HG02870 (cell line): ENCODE data around the gene DOP1B.
A peak's percentile ranks its signal among the peaks of the same experiment; 100 is the strongest.
"Not testable (repeated sequence)": the region's sequence is repeated elsewhere in the genome, so short reads cannot be mapped to it uniquely, and the experiment has no call there.

Experiments
- ATAC-seq: cut with Tn5 transposase; IDR thresholded peaks from one replicate; pipeline ENCODE4 v1.9.1; 2021; ENCODE audit warnings: mild to moderate bottlenecking, moderate library complexity; ENCODE audit not compliant: unreplicated experiment

The DOP1B gene

DNA sequence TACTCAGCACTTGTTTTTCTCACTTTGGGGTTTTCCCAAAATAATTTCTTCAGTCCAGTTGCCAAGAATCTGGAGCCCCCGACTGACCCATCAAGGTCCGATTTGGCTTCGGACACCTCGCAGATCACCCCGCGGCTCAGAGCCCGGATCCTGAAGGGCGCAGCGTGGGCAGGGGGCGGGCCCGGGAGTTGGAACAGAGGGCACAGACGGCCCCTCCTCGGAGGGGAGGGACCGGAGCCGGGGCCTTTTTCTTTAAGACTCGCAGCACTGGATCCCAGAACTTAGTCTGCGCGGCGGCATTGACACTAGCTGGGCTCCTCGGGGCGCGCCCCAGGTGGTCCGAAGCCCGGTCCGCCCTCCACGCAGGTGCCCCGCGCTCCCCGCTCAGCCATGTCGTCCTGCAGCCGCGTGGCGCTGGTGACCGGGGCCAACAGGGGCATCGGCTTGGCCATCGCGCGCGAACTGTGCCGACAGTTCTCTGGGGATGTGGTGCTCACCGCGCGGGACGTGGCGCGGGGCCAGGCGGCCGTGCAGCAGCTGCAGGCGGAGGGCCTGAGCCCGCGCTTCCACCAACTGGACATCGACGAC lies 21.7 kb upstream of the DOP1B start, which contains the start of gene CBR3:
TSS of gene CBR3 (plus strand) at position 277 of the 588 bp plus-strand sequence. CDS start at position 391, 114 bp downstream.
- no peak for ATAC-seq

DNA sequence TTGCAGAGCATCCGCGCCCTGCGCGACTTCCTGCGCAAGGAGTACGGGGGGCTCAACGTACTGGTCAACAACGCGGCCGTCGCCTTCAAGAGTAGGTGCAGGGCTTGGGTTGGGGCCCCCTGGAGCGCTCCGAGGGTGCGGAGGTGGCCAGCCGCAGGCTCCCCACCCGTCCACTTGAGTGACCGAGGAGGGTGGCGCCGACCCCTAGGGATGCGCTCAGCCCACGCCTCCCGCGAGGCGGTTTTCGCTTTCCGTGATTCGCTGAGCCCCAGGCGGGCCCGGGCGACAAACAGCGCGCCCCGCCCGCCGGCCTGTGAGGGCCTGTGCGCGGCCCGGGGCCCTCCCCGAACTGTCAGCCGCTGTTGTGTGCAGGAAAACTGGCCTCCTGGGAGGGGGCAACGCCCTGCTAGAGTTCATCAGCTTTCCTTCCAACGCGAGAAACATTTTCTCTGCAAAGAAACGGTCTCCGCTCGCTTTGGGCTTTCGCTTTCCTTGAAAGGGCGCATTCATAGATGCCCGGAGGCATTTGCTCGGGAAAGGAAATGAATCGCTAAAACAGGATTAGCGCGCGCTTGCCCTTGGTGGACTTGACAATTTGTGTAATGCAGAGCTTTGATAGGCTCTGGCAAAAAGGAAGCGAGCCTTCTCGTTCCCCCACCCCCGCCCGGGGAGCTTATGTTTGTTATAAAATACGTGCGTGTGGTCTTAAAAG lies 21.1 kb upstream of the DOP1B start:
- no peak for ATAC-seq

DNA sequence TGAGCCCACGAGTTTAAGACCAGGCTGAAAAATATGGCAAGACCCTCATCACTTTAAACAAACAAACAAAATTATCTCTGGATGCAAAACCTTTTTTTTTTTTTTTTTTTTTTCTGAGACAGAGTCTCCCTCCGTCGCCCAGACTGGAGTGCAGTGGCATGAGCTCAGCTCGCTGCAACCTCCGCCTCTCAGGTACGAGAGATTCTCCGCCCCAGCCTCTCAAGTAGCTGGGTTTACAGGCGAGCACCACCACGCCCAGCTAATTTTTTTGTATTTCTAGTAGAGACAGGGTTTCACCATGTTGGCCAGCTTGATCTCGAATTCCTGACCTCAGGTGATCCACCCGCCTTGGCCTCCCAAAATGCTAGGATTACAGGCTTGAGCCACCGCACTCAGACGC lies 16.8 kb upstream of the DOP1B start:
- not testable (repeated sequence) for ATAC-seq

DNA sequence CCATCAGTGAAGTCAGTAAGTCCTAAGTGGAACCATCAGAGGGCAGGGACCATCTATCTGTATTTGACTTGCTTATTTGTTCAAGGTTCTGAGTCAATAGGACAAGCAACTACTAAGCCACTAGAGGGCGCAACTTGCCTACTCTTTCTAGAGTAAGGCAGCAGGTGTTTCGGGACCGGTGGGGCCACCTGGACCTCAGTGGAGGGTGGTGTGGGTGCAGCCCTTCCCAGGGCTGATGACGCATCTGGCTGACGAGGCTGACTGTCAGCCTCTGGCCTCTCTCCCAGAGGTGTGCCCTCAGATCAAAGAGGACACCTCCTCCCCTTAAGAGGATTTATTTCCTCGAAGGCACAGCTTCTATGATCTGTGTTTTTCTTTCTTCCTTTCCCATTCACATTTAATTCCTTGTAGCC lies 15.1 kb upstream of the DOP1B start:
- ATAC-seq, result peak; percentile 85

DNA sequence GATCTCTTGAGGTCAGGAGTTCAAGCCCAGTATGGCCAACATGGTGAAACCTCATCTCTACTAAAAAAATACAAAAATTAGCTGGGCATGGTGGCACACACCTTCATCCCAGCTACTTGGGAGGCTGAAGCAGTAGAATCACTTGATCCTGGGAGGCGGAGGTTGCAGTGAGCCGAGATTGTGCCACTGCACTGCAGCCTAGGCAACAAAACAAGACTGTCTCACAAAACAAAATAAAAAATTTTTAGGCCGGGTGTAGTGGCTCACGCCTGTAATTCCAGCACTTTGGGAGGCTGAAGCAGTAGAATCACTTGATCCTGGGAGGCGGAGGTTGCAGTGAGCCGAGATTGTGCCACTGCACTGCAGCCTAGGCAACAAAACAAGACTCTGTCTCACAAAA lies 12.4 kb upstream of the DOP1B start:
- ATAC-seq, result not testable (repeated sequence)

DNA sequence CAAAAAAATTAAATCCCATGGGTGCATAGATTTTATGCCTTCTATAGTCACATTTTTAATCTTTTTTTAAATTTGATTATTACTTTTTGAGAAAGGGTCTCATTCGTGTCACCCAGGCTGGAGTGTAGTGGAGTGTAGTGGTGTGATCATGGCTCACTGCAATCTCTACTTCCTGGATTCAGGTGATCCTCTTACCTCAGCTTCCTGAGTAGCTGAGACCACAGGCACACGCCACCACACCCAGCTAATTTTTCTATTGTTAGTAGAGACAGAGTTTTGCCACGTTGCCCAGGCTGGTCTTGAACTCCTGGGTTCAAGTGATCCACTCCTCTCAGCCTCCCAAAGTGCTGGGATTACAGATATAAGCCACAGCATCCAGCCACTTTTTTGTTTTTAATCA lies 11.4 kb upstream of the DOP1B start:
- no peak for ATAC-seq

DNA sequence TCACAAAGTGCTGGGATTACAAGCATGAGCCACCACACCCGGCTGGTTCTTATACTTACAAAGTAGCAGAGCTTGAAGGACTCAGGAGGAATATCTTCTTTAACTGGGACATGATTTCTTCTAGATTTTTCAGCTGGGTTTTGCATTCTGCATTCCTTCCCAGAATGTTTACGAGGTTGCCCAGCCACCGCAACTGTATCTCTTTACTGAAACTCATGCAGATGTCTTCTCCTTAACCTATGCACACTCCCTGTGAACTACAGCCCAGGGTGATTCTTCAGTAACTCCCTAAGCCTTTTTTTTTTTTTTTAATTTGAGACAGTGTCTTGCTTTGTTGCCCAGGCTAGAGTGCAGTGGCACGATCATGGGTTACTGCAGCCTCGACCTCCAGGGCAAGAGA lies 8.7 kb upstream of the DOP1B start:
- ATAC-seq, result no peak

DNA sequence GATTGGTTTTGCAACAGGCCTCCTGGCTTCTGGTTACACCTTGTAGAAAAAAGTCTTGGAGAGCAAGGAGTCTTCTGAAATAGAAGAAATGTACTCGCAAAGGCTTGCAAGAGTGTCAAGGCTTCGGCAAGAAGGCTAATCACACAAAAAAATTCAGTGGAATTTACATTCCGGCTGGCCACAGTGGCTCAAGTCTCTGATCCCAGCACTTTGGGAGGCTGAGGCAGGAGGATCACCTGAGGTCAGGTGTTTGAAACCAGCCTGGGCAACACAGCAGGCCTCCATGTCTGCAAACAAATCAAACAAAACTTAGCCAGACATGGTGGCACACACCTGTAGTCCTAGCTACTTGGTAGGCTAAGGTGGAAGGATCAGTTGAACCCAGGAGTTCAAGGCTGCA lies 7.7 kb upstream of the DOP1B start:
- ATAC-seq, result no peak

DNA sequence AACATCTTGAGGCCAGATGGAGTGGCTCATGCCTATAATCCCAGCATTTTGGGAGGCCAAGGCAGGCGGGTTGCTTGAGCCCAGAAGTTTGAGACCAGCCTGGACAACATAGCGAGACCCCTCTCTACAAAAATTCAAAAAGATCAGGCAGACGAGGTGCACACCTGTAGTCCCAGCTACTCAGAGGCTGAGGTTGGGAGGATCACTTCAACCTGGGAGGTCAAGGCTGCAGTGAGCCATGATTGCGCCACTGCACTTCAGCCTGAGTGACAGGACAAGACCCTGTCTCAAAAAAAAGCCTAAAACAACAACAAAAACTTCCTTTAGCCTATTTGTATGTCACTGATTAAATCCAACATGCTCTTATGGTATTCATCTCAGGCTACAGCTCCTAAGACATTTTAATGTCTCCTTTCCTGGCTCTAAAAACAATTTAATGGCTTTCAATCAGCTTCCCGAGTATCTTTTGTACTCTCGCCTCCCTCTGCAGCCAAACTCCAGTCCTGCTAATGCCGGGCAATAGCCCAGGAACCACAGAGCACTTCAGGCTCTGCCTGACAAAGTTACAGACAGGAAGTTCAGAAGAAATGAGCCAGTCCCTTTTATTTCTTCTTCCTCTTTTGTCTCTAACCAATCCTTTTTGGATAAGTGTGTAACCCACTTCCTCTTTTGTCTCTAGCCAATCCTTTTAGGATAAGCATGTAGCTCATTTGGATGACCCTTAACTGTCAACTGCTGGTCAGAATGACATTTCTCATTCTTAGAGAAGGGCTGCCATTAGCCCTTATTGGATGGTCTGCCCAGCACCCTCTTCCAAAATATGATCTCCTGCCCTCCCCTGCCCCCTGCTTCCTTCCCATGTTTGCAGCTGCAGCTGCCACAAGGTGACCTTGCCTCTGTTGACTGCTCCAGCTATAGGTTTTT lies 6.6 kb upstream of the DOP1B start:
- peak; percentile 61 for ATAC-seq

DNA sequence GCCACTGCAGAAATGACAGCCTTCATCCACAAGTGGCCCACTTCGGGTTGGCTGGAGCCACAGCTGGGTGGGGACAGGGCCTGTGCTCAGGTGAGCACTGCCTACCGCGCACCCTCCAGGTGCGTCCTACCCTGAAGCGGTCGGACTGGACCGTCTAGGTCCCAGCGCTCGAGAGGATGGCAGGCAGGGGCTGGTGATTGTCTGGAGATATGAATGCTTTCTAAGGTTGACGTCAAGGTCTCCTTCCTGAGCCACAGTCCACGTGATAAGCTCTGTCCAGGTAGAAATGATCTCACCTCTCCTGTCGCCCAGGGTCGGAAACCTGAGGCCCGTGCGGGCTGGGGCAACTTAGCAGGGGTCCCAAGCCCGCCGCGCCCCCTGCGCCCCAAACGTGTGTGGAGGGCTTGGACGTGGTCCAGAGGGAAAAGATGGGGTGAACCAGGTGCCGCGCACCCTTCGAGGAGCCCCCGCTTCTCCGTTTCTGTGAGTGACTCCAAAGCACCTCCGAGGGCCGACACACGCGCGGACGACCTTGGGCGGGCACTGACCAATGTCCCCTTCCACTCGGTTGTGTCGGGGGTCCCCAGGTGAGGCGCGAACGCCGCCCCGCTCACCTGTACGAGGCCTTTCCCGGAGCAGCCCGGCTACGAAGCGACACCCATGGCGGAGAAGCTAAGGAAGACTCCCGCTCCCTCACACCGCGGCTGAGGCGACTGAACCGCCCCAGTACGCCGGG lies 853 bp upstream of the DOP1B start:
- ATAC-seq, result peak; percentile 0

DNA sequence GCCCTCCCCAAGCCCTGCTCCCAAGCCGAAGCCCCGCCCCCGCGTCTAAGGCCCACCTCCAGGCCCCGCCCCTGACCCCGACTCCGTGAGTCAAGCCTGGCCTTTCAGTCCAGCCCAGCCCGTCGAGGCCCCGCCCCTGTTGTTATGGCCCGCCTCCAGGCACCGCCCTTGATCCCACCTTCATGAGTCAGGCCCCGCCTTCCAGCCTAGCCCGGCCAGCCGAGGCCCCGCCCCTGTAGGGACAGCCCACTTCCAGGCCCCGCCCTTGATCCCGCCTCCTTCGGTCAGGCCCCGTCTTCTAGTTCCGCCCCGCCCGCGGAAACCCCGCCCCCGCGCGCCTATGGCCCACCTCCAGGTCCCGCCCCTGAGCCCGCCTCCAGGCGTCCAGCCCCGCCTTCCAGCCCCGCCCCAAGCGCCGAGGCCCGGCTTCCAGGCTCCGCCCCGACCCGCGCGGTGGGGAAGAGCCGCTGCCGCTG lies 247 bp upstream of the DOP1B start:
- peak; percentile 81 for ATAC-seq

DNA sequence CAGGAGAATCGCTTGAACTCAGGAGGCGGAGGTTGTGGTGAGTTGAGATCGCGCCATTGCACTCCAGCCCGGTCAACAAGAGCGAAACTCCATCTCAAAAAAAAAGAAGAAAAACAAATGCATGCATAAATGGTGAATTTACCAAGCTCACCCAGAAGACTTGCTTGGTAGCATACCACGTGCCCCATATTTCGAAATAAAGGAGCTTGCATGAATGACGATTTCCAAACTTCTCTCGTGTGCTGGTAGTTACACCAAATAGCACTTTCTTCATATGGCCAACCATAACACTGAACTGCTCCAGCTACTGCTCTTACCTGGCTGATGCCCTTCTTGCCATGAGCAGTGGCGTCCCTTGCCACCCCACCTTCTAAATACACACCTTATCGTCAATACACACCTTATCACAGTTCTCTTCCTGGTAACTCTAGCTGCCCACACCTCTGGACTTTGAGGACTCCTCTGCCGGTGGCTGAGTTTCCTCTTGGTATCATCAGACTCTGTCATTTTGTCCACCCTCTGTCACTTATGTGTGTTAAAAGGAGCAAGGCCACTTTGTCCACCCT lies 2.8 kb downstream of the DOP1B start:
- no peak for ATAC-seq

DNA sequence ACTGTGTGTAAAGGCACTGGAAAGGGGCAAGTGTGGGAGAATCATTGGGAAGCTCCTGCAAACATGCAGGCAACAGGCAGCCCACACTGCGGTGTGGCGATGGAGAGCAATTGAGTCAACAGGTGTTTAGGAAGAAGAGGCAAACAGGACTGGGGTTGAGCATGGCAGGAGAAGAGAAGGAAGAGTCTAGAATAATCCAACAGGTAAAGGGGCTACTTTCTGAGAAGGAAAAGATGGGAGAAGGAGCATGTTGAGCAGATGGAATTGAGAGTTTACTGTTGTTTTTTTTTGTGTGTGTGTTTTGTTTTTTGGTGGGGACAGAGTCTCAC lies 4.2 kb downstream of the DOP1B start:
- no peak for ATAC-seq

DNA sequence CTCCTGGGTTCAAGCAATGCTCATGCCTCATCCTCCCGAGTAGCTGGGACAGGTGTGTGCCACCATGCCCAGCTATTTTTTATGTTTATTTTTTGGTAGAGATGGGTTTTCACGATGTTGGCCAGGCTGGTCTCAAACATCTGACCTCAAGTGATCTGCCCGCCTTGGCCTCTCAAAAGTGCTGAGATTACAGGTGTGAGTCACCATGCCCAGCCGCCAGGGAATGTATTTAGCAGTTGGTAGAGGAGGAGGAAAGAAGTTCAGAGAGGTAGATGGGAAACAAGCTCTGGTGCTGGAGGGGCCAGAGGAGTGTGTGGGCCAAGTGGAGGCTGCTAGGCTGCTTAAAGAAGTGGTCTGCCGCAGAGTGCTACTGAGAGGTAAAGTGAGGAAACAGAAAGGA lies 6.0 kb downstream of the DOP1B start:
- no peak for ATAC-seq

DNA sequence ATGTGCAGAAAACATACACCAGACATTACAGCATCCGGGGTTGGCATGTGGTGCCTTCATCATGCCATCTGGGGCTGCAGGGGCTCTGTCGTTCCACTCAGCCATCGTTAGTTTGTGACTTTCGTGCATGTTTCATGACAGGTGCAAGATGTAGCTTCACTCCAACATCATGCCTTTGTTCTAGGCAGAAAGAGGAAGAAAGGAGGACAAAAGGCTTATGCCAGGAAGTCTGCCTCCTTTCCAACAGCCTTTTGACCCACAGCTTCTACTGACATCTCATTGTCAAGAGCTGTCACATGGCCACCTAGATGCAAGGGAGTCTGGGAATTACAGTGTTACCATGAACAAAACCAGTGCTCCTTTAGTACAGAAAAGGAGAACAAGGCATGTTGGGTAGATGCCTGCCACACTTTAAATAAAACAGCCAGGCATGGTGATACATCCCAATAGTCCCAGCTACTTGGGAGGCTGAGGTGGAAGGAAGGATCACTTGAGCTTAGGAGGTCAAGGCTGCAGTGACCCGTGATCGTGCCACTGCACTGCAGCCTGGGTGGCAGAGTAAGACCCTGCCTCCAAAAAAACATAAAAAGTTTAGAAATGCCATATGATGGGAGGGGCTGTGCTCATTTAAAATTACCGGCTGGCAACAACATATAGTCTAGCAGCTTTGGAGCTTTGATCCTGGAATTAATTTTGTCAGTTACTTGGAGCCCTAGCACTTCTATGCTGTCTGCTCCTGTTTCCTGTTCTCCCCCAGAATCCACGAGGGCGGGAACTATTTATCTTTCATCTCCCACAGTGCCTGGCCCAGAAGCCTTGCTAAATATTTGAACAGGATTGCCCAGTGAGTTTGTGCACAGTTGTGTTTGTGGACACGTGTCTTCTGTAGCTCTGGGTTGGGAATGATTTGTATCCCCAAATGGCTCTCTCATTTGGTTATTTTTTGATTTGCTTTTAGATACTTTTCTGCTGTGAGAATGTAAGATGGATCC lies 7.4 kb downstream of the DOP1B start:
- ATAC-seq, result no peak

DNA sequence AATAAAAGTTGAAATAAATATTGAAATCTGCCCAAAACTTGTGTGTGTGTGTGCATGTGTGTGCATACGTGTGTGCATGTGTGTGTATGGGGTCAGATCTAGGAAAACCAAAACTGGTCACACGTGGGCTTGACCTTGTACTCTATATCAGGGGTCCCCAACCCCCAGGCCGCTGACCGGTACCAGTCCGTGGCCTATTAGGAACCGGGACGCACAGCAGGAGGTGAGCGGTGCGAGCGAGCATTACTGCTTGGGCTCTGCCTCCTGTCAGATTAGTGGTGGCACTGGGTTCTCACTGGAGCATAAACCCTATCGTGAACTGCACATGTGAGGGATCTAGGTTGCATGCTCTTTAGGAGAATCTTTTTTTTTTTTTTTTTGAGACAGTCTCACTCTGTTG lies 8.7 kb downstream of the DOP1B start:
- ATAC-seq, result no peak

DNA sequence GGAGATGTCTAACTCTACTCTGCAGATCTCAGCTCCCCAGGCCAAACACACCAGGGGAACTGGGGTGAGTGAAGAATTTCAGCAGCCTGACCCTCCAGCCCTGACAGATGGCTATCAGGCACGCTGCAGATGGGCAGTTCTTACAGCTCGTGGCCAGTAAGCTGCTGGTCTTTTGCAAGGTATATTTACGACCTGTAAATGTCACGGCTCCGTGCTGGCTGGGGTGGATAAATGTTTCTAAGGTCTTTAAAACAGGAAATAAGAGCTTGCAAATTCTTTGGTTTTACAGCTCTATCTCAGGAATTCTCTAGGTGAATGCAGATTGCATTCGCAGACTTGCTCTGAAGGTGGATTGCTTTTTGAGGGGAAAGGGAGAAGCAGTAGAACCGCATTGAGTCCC lies 10.1 kb downstream of the DOP1B start:
- ATAC-seq, result no peak

DNA sequence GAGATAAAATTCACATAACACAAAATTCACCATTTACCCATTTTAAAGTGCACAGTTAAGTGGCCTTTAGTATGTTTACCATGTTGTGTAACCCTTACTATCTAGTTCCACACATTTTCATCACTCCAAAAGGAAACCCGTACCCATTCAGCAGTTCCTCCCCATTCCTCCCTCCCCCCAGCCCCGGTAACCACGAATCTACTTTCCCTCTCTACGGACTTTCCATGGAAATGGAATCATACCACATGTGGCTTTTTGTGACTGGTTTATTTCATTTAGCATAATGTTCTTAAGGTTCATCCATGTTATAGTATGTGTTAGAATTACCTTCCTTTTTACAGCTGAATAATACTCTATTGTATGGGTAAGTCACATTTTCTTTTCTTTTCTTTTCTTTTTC lies 10.9 kb downstream of the DOP1B start:
- no peak for ATAC-seq

DNA sequence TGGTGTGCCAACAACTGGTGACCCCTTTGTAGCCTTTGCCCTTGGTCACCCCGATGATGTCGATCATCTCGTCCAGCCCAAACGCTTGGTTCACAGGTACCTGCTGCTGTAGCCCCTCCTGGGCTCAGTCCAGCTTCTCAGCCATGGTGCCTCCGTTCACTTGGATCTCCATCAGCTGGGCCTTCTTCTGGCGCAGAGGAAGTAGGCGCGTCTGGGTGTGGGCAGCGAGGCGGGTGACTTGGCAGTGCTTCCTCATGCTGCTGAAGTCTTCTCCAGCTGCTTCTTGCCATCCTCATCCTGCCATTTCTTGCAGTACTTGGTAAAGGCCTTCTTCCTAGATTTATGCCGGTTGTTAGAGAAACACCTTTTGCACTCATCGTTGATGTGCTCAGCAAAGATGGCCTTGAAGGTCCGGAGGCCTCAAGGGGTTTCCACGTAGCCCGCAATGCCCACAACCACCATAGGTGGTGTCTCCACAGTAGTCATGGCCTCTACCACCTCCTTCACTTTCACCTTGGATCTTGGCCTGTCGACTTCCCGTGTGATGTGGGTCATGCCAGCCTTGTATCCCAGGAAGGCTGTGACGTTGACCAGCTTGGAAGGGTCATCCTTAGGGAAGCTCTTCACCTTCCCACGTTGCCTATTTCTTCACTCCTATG lies 13.0 kb downstream of the DOP1B start:
- ATAC-seq, result no peak
